Right renal cortex interstitium (tissue), 3 donors: ENCODE results near the gene CLASP1. TPM values are rescaled to one million over a fixed set of nuclear protein-coding genes. Genes with fewer than 3 reads are reported as not detected.
"Not testable (repeated sequence)": the region's sequence is repeated elsewhere in the genome, so short reads cannot be mapped to it uniquely, and the experiment has no call there.

Experiments used
- DNase-seq, 3 donors: peaks; one replicate each; pipeline ENCODE4 v3.0.0-alpha.2; 2013; ENCODE audit warnings: low read depth in 3 of 3, low spot score in 2 of 3
- polyA plus RNA-seq, 3 donors: library from polyadenylated mRNA; unstranded; fragments of 120-200 nt; gene quantifications; one replicate each; pipeline ENCODE4 v1.2.1, GENCODE V29; 2013; ENCODE audit not compliant: insufficient read length in 3 of 3

CLASP1 gene
- 10 to 100 TPM; 39.8 to 45.3 (median 44.1) TPM for polyA plus RNA-seq

GRCh38 chr2:121649149-121649595 lies at the start of gene CLASP1:
Gene CLASP1 (minus strand): TSS chr2:121649462. CDS start chr2:121605895, 43,567 bp downstream.
- no peak for DNase-seq

DNA sequence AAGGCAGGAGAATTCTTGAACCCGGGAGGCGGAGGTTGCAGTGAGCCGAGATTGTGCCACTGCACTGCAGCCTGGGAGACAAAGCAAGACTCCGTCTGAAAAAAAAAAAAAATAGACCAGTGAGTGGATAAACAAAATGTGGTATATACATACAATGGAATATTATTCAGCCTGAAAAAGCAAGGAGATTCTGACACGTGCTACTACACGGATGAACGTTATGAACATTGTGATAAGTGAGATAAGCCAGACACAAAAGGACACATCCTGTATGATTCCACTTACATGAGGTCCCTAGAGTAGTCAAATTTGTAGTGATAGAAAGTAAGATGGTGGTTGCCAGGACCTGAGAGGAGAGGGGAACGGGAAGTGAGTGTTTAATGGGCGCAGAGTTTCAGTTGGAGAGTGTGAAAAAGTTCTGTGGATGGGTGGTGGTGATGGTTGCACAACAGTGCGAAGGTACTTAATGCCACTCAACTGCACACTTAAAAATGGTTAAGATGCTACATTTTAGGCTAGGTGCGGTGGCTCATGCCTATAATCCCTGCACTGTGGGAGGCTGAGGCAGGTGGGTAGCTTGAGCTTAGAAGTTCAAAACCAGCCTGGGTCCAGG lies 49.2 kb upstream of the CLASP1 start:
- DNase-seq: no peak

DNA sequence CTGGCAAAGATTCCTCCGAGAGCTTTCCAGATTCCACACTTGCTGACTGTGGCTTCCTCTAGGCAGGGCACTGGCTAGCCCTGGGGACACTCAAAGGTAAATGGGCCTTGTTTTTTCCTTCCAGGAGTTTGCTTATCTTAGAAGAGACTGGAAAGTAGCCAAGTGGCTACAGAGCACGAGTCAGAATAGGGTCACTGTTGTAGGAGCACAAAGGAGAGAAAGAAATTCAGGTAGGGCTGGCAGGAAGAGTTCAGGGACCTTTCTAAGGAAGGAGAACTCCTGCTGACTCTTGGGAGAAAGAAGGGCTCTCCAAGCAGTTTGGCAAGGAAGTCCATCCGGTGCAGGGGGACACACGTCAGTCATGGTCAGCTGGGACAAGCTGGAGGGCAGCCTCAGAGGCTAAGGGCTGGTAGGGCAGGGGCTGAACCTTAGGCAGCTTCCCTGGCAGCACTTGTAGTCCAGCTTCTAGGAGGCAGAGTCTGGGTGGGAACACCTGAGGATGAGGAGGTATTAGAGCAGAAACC lies 47.9 kb upstream of the CLASP1 start:
- DNase-seq: no peak

DNA sequence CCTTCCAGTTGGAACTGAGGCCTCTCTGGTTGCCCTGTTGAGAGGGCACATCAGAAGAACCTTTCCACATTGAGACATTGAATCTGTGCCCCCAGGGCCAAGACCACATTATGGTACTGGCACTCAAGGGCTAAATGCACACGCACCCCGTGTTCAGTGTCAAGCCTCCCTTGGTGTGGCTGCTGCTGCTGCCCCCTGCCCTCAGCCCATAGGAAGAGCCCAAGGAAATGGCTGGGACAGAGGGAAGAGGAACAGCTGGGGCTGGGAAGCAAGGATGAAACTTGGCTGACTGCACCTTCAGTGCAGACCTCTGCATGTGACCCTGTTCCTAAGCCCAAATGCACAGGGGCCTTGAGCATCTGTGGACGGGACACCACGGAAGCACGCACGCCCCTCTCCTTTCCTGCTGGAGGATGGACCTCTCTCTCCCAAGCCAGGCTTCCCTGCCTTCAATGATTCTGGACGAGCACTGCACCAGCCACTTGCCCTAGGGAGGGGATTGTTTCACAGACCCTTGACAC lies 47.2 kb upstream of the CLASP1 start:
- no peak for DNase-seq

DNA sequence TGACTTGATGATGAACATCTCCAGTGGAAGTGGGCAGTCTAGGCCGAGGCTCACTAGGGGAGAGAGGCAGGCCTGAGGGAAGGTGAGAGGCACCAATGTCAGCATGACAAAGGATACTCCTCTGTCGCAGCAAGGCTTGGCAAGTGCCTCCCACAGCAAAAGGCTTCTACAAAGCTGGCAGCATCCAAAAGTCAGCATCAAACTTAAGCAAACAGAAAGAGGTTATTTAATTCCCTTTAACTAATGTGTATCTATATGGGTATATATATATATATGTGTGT lies 45.8 kb upstream of the CLASP1 start:
- no peak for DNase-seq

DNA sequence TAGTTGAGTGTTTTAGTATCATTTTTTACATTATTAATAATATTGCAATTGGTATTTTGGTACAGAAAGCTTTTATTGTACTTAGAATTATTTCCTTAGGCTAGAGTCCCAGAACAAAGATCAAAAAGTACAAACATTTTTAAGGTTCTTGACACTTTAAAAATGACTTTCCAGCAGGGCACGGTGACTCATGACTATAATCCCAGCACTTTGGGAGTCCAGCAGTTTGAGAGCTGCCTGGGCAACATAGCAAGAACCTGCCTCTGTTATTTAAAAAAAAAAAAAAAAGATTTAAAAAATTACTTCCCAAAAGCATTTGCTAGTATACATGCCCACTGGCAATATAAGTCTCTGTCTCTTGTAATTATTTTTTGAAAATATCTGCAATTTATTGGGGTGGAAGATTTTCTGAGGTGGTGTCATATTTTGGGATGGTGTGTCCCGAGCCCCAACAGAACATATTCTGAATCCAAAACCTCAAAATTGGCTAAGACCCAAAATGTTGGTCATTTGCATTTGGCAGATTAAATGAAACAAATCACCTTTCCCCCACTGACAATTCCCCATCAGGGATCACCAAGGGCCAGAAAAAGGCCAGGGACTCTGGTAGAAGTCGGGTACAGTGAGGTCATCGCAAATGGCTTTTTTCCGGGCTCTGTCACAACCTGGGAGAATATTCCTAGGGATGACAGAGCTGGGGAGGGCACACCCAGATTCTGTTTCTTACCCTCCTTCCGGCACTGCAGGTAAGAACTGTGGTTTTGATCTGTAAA lies 45.3 kb upstream of the CLASP1 start:
- DNase-seq: no peak

GRCh38 chr2:121690572-121690971 lies 41.3 kb upstream of the CLASP1 start:
- not testable (repeated sequence) for DNase-seq

GRCh38 chr2:121690095-121690494 lies 40.8 kb upstream of the CLASP1 start:
- no peak for DNase-seq

DNA sequence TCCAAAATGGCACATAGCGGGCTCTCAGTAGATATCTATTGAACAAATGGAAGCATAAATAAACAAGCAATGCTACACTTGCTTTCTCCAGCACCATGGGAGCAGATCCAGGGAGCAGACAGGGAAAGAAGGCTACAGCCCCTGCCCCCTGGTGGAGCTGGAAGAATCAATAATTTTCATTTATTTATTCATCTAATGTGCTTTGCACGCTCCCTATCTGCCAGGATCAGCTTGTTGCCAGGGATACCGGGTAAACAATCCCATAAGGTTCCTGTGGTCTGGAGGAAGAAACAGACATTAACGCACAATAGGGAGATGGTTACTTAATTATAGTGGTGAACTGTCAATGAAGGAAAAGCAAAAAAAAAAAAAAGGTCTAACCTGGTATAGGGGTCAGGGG lies 40.1 kb upstream of the CLASP1 start:
- DNase-seq: no peak

- no peak for DNase-seq
Observed at GRCh38 chr2:121688820-121689219, 39.6 kb upstream of the CLASP1 start.

- DNase-seq: no peak
Observed at GRCh38 chr2:121686902-121687301, 37.6 kb upstream of the CLASP1 start.

- DNase-seq: no peak
Observed at GRCh38 chr2:121686218-121686617, 37.0 kb upstream of the CLASP1 start.

- no peak for DNase-seq
Observed at GRCh38 chr2:121682396-121683298, 33.4 kb upstream of the CLASP1 start.

GRCh38 chr2:121677855-121678254 lies 28.6 kb upstream of the CLASP1 start:
- DNase-seq: no peak

- DNase-seq: not testable (repeated sequence)
Observed at GRCh38 chr2:121671621-121672020, 22.4 kb upstream of the CLASP1 start.

DNA sequence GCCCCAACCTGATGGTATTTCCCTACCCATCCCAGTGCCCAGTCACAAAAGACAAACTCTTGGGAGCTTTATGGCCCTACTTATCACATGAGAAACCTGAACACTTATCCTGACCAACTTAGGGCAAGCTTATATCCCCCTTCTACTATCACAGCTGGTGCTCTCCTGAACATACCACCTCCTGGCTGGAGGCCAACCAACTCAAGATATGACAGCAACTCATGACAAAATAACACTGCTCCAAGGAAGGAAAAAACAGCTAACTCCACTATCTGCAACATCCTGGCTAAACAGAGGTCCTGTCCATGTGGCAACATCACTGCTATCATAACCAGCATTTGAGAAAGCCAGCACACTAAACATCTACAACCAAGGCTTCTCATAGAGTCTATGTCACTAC lies 20.9 kb upstream of the CLASP1 start:
- DNase-seq: no peak

DNA sequence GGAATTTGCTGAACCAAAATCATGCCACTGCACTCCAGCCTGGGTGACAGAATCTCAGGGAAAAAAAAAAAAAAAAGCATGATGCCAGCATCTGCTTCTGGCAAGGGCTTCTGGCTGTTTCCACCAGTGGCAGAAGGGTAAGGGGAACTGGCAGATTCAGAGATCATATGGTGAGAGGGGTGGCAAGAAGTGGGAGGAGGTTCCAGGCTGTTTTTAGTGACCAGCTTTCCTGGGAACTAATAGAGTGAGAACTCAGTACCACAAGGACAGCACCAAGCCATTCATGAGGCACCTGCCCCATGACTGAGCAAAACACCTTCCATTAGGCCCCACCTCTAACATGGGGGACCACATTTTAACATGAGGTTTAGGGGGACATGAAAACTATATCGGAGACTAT lies 18.4 kb upstream of the CLASP1 start:
- no peak for DNase-seq

DNA sequence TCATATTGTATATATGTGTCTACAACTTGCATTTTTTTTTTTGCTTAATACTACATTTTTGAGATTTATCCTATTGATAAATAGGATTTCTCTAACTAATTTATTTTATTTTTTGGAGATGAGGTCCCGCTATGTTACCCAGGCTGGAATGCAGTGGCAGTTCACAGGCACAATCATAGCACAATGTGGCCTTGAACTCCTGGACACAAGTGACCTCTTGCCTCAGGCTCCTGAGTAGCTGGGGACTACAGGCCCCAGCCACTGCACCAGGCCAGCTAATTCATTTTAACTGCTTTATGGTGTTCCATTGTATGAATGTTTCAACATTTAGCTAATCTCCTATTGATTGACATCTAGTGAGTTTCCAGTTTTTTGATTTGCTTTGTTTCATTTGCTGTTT lies 16.8 kb upstream of the CLASP1 start:
- DNase-seq: no peak

DNA sequence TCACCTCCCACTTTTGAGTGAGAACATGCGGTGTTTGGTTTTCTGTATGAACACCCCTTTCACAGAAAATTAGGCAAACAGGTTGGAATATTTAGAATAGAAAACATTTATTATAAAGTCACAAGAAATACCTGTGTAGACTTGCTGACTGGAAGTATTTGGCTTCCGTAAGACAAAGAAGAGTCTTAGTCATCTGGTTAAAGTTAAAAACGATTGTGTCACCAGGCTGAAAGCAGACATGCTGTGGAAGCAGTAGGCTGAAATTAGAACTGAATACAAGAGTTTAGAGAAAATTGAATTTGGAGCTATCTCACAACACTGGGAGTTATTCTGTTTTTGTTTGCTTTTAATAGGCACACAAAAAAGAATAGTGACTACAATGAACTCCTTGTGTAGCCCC lies 16.2 kb upstream of the CLASP1 start:
- no peak for DNase-seq

GRCh38 chr2:121664713-121665112 lies 15.5 kb upstream of the CLASP1 start:
- DNase-seq: no peak

GRCh38 chr2:121664086-121664485 lies 14.8 kb upstream of the CLASP1 start:
- no peak for DNase-seq
